Measurements from ENCODE around the gene TLR1. TPM values are rescaled to one million over a fixed set of nuclear protein-coding genes. Genes with fewer than 3 reads are reported as not detected.
"Not testable (repeated sequence)": the region's sequence is repeated elsewhere in the genome, so short reads cannot be mapped to it uniquely, and the experiment has no call there.

Gene TLR1
- total RNA-seq, 1 experiment from 2014 or later, result 0.28 TPM

- no peak for TF ChIP-seq AFF4 (CRISPR knock-in tag; IDR thresholded peaks at IDR 0.05; ENCODE audit: borderline replicate concordance)
Measured at GRCh38 chr4:38811297-38811696, 6.7 kb upstream of the TLR1 start (continued).

DNA sequence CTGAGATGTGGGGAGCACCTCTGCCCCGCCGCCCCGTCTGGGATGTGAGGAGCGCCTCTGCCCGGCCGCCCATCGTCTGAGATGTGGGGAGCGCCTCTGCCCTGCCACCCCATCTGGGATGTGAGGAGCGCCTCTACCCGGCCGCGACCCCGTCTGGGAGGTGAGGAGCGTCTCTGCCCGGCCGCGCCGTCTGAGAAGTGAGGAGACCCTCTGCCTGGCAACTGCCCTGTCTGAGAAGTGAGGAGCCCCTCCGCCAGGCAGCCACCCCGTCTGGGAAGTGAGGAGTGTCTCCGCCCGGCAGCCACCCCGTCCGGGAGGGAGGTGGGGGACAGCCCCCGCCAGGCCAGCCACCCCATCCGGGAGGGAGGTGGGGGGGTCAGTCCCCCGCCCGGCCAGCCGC, 2.9 kb upstream of the TLR1 start:
- CTCF ChIA-PET; POLR2A ChIA-PET; H3K4me1 Mint-ChIP-seq; H3K27ac Mint-ChIP-seq; H3K27me3 Mint-ChIP-seq (ENCODE audit: low read depth); ATAC-seq; DNase-seq (ENCODE audit: low spot score); H3K4me3 Mint-ChIP-seq: not testable (repeated sequence)
- H3K36me3 Mint-ChIP-seq, result peaks cover 11% of the 10 kb centered on the region
- peaks cover 20% of the 10 kb centered on the region for H3K9me3 Mint-ChIP-seq

DNA sequence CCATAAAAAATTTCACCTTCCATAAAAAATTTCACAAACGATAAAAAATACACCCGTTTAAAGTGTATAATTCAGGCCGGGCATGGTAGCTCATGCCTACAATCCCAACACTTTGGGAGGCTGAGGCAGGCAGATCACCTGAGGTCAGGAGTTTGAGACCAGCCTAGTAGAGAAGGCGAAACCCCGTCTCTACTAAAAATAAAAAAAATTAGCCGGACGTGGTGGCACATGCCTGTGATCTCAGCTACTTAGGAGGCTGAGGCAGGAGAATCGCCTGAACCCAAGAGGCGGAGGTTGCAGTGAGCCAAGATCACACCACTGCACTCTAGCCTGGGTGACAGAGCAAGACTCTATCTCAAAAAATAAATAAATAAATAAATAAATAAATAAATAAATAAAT, 1.7 kb upstream of the TLR1 start:
- H3K4me3 Mint-ChIP-seq; POLR2A ChIA-PET; H3K4me1 Mint-ChIP-seq; H3K27me3 Mint-ChIP-seq (ENCODE audit: low read depth); CTCF ChIA-PET; ATAC-seq; DNase-seq (ENCODE audit: low spot score); H3K27ac Mint-ChIP-seq: not testable (repeated sequence)
- H3K36me3 Mint-ChIP-seq, result peaks cover 16% of the 10 kb centered on the region
- peaks cover 26% of the 10 kb centered on the region for H3K9me3 Mint-ChIP-seq

- ChIA-PET CTCF (interaction anchor here (0.6 kb wide), 1 partner anchor 170 kb away, joined by 4 read pairs; no protein-coding TSS in a partner anchor), POLR2A (no interaction called here)
- H3K36me3 Mint-ChIP-seq, result peaks cover 16% of the 10 kb centered on the region
- H3K4me1 Mint-ChIP-seq, result no peaks in the 10 kb centered on the region
- H3K27ac Mint-ChIP-seq, result no peak overlapping the region
- H3K27me3 Mint-ChIP-seq (ENCODE audit: low read depth), result no peaks in the 10 kb centered on the region; the same call in 1 of the 2 replicates
- H3K9me3 Mint-ChIP-seq, result peaks cover 28% of the 10 kb centered on the region
- DNase-seq (ENCODE audit: low spot score) (no peak), ATAC-seq (no peak)
- H3K4me3 Mint-ChIP-seq, result no peak overlapping the region
- TF ChIP-seq ZNF416 (CRISPR knock-in tag; IDR thresholded peaks at IDR 0.05) (no peak), CTCF (IDR thresholded peaks at IDR 0.05) (no peak), KAT7 (CRISPR knock-in tag; IDR thresholded peaks at IDR 0.05; ENCODE audit: borderline replicate concordance) (no peak), CBFB (CRISPR knock-in tag; IDR thresholded peaks at IDR 0.05; ENCODE audit: low read depth) (no peak), ZNF263 (CRISPR knock-in tag; IDR thresholded peaks at IDR 0.05; ENCODE audit: low read depth) (no peak), AR (CRISPR knock-in tag; IDR thresholded peaks at IDR 0.05) (no peak), ZNF671 (CRISPR knock-in tag; IDR thresholded peaks at IDR 0.05) (no peak), ZNF219 (CRISPR knock-in tag; IDR thresholded peaks at IDR 0.05; ENCODE audit: borderline replicate concordance) (no peak), E2F4 (CRISPR knock-in tag; IDR thresholded peaks at IDR 0.05; ENCODE audit: borderline replicate concordance, low read depth) (no peak), ERG (CRISPR knock-in tag; IDR thresholded peaks at IDR 0.05) (no peak), NR2C2 (CRISPR knock-in tag; IDR thresholded peaks at IDR 0.05) (no peak)
Measured at GRCh38 chr4:38805530-38806145, 1.0 kb upstream of the TLR1 start.
